PC-3 (cell line): ENCODE data around the gene PHAX. TPM values are rescaled to one million over a fixed set of nuclear protein-coding genes. Genes with fewer than 3 reads are reported as not detected.

Experiments used
- ATAC-seq: fragments of 200-7000 bp; cut with Tn5 transposase; 2 replicates; pipeline ENCODE4 v1.9.1; 2020; ENCODE audit warnings: mild to moderate bottlenecking, moderate library complexity
- BruUV-seq: library from RNA; stranded (reverse); fragments of 400-500 nt; replicated peaks from 2 replicates; lab custom pipeline; 2021; lab: Mats Ljungman, UMichigan
- CTCF ChIA-PET: fragments of 300-600 bp; sonication (Branson Sonifier 250); formaldehyde crosslinking; loops from one replicate; lab custom pipeline; 2022; ENCODE audit warnings: antibody characterized with exemption; lab: Charles Lee
- POLR2A ChIA-PET: fragments of 300-600 bp; sonication (Branson Sonifier 250); formaldehyde crosslinking; loops from one replicate; lab custom pipeline; 2022; ENCODE audit warnings: antibody characterized with exemption; ENCODE audit not compliant: unreplicated experiment; lab: Charles Lee
- DNase-seq: peaks from one replicate; pipeline ENCODE4 v3.0.0-alpha.2; 2015
- H2AFZ ChIP-seq: fragments of 300-600 bp; sonication (generic); 2 replicates; pipeline ENCODE4 v1.6.0; 2016; ENCODE audit warnings: antibody characterized with exemption, low read length
- H3F3A ChIP-seq: fragments of 300-600 bp; sonication (generic); one replicate; pipeline ENCODE4 v1.6.0; 2017; ENCODE audit warnings: antibody characterized with exemption, low read length, control low read depth, mild to moderate bottlenecking; ENCODE audit not compliant: unreplicated experiment
- H3K27ac ChIP-seq: fragments of 300-600 bp; sonication (generic); 2 replicates; pipeline ENCODE4 v1.5.1; 2016; ENCODE audit warnings: mild to moderate bottlenecking, low read length
- H3K27me3 ChIP-seq: fragments of 300-600 bp; sonication (generic); 2 replicates; pipeline ENCODE4 v1.6.1; 2016; ENCODE audit warnings: low read length, mixed read lengths
- H3K36me3 ChIP-seq: fragments of 300-600 bp; sonication (generic); 2 replicates; pipeline ENCODE4 v1.6.1; 2016; ENCODE audit warnings: low read depth, mixed run types, low read length, mixed read lengths
- H3K4me1 ChIP-seq: fragments of 300-600 bp; sonication (generic); 2 replicates; pipeline ENCODE4 v1.5.1; 2016; ENCODE audit warnings: low read length; ENCODE audit not compliant: insufficient read depth
- H3K4me2 ChIP-seq: fragments of 300-600 bp; sonication (generic); 2 replicates; pipeline ENCODE4 v1.6.0; 2016; ENCODE audit warnings: low read length
- H3K4me3 ChIP-seq: fragments of 300-600 bp; sonication (generic); 2 replicates; pipeline ENCODE4 v1.5.1; 2016; ENCODE audit warnings: mild to moderate bottlenecking, low read length, mixed read lengths
- H3K79me2 ChIP-seq: fragments of 300-600 bp; sonication (generic); 2 replicates; pipeline ENCODE4 v1.6.1; 2017; ENCODE audit warnings: low read length, mixed read lengths
- H3K9ac ChIP-seq: fragments of 300-600 bp; sonication (generic); 2 replicates; pipeline ENCODE4 v1.6.0; 2016; ENCODE audit warnings: mild to moderate bottlenecking, low read length
- H3K9me2 ChIP-seq: fragments of 300-600 bp; sonication (generic); replicated peaks from 2 replicates; pipeline ENCODE4 v1.6.1; 2016; ENCODE audit warnings: mixed run types, low read length, mixed read lengths
- H3K9me3 ChIP-seq: fragments of 300-600 bp; sonication (generic); 2 replicates; pipeline ENCODE4 v1.6.1; 2016; ENCODE audit warnings: low read length, mixed read lengths
- H4K20me1 ChIP-seq: fragments of 300-600 bp; sonication (generic); 2 replicates; pipeline ENCODE4 v1.6.1; 2016; ENCODE audit warnings: low read length, mixed read lengths
- CTCF ChIP-seq: fragments of 300-600 bp; sonication (generic); conservative IDR thresholded peaks from 2 replicates; pipeline ENCODE4 v1.5.1; 2017; ENCODE audit warnings: antibody characterized with exemption, low read depth, mild to moderate bottlenecking, low read length
- EZH2 ChIP-seq: fragments of 300-600 bp; sonication (generic); IDR thresholded peaks from one replicate; pipeline ENCODE4 v1.6.1; 2017; ENCODE audit warnings: antibody characterized with exemption, mild to moderate bottlenecking, low read length; ENCODE audit not compliant: unreplicated experiment
- EZH2phosphoT487 ChIP-seq: fragments of 300-600 bp; sonication (generic); IDR thresholded peaks from 2 replicates; pipeline ENCODE4 v1.6.1; 2018; ENCODE audit warnings: mild to moderate bottlenecking, antibody characterized with exemption, low read length, borderline replicate concordance
- intact Hi-C: fragments of 100-400 bp; cut with micrococcal nuclease; formaldehyde crosslinking; loops from 2 replicates; pipeline ENCODE4 v1.9.0; 2023
- total RNA-seq: library from RNA; depleted of rRNA; stranded (reverse); fragments of >200 nt; gene quantifications from 2 replicates; pipeline ENCODE4 v1.2.3, GENCODE V29; 2014

PHAX gene
- total RNA-seq, 1 experiment from 2014 or later, result 40.3 TPM

GRCh38 chr5:126589536-126590297, 11.0 kb upstream of the PHAX start:
- no peak for ATAC-seq
- H3K4me2 ChIP-seq, result no peak overlapping the region
- no peaks in the 10 kb centered on the region for H4K20me1 ChIP-seq
- 0 out of 2 replicates have a peak, but pooled peaks cover 5% of the 10 kb centered on the region for H3K4me1 ChIP-seq
- no peaks in the 10 kb centered on the region for H3K27me3 ChIP-seq
- peaks cover 8% of the 10 kb centered on the region for H3K36me3 ChIP-seq
- H3K9me3 ChIP-seq, result no peaks in the 10 kb centered on the region
- ChIA-PET CTCF (no interaction called here), POLR2A (no interaction called here)
- no TSS peak for BruUV-seq
- intact Hi-C loops, result loop anchor here (10.0 kb wide), 1 partner anchor 165 kb away; the partner anchor contains the start of gene GRAMD2B
- H3K79me2 ChIP-seq, result peaks cover 34% of the 10 kb centered on the region
- no peak overlapping the region for H2AFZ ChIP-seq
- H3K27ac ChIP-seq, result no peak overlapping the region
- no peak overlapping the region for H3K4me3 ChIP-seq
- H3K9me2 ChIP-seq, result no peaks in the 10 kb centered on the region
- no peak for TF ChIP-seq CTCF
- TF ChIP-seq EZH2phosphoT487, result no peak
- no peak for TF ChIP-seq EZH2
- no peak overlapping the region for H3K9ac ChIP-seq
- DNase-seq, result no peak
- no peaks in the 10 kb centered on the region for H3F3A ChIP-seq

GRCh38 chr5:126591549-126591948, 9.2 kb upstream of the PHAX start:
- ATAC-seq (no peak), DNase-seq (no peak)
- no peak overlapping the region for H3K27ac ChIP-seq
- no peak overlapping the region for H3K4me2 ChIP-seq
- H3K4me1 ChIP-seq, result 0 out of 2 replicates have a peak, but pooled peaks cover 5% of the 10 kb centered on the region
- intact Hi-C loops, result loop anchor here (10.0 kb wide), 1 partner anchor 167 kb away; the partner anchor contains the start of gene GRAMD2B
- ChIA-PET CTCF (no interaction called here), POLR2A (no interaction called here)
- BruUV-seq, result no TSS peak
- H3K79me2 ChIP-seq, result peaks cover 36% of the 10 kb centered on the region
- peaks cover 3% of the 10 kb centered on the region for H3K36me3 ChIP-seq
- H4K20me1 ChIP-seq, result no peaks in the 10 kb centered on the region
- no peaks in the 10 kb centered on the region for H3K9me3 ChIP-seq
- no peak overlapping the region for H2AFZ ChIP-seq
- H3K9me2 ChIP-seq, result no peaks in the 10 kb centered on the region
- H3K27me3 ChIP-seq, result no peaks in the 10 kb centered on the region
- no peak for TF ChIP-seq EZH2
- TF ChIP-seq EZH2phosphoT487, result no peak
- no peak for TF ChIP-seq CTCF
- H3K4me3 ChIP-seq, result no peak overlapping the region
- no peaks in the 10 kb centered on the region for H3F3A ChIP-seq
- no peak overlapping the region for H3K9ac ChIP-seq
